Subcutaneous abdominal adipose tissue (tissue), 5 donors: ENCODE data around the gene JAKMIP3.

ENCODE experiments used
- H3K27ac ChIP-seq: one replicate; pipeline ENCODE4 v1.7.0; 2013; ENCODE audit warnings: low read depth, mild to moderate bottlenecking, inconsistent platforms, low read length, moderate library complexity
- H3K27me3 ChIP-seq, 5 donors: one replicate each; pipeline ENCODE4 v1.7.0; 2013; ENCODE audit warnings: low read length in 5 of 5, inconsistent platforms in 1 of 5; ENCODE audit not compliant: control insufficient read depth in 5 of 5, insufficient read depth in 4 of 5
- H3K36me3 ChIP-seq, 5 donors: one replicate each; pipeline ENCODE4 v1.7.0; 2013; ENCODE audit warnings: low read length in 5 of 5; ENCODE audit not compliant: control insufficient read depth in 5 of 5, insufficient read depth in 5 of 5
- H3K4me1 ChIP-seq, 5 donors: one replicate each; pipeline ENCODE4 v1.7.0; 2013; ENCODE audit warnings: low read length in 5 of 5, mild to moderate bottlenecking in 3 of 5, moderate library complexity in 1 of 5; ENCODE audit not compliant: control insufficient read depth in 5 of 5, insufficient read depth in 5 of 5
- H3K4me3 ChIP-seq, 5 donors: one replicate each; pipeline ENCODE4 v1.7.0; 2013; ENCODE audit warnings: low read length in 5 of 5, low read depth in 1 of 5
- H3K9ac ChIP-seq, 5 donors: one replicate each; pipeline ENCODE4 v1.7.0; 2013; ENCODE audit warnings: low read length in 5 of 5, mild to moderate bottlenecking in 4 of 5, moderate library complexity in 3 of 5
- H3K9me3 ChIP-seq, 5 donors: one replicate each; pipeline ENCODE4 v1.7.0; 2013; ENCODE audit warnings: low read length in 5 of 5; ENCODE audit not compliant: control insufficient read depth in 5 of 5
- donor health status: healthy.
- donor health status: healthy.
- donor health status: healthy.
- donor health status: healthy.
- donor health status: healthy.

JAKMIP3 gene

DNA sequence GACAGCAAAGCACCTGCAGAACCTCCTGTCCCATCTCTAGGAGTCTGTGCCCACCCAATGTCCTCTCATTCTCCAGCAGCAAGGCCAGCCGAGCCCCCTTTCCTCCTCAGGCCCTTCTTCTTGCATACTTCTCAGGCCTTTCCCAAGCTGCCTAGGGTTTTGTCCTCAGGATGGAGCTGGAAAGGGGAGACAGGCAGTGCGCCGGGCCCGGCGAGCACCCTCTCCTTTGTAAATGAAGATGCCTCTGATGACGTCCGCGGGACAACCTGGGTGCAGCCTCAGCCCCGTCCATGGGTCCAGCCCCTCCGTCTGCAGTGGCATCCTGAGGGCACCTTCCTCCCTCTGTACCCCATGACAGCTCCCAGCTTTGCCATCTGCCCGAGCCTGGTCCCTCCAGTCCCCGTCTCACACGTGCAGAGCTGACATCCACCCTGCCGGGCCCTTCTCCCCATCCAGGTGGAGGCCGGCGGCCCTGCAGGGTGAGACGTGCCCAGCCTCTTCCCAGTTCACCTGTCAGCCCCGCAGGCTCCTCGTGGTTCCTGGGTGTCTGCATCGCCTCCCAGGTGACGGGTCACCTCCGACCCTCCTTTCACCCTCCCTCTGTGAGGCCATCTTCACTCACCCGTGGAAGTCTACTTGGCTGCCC, 36.4 kb downstream of the JAKMIP3 start:
- peaks cover 0 to 15% (median 4%) of the 10 kb centered on the region in 5 donors for H3K27me3 ChIP-seq
- H3K4me1 ChIP-seq = no peaks in the 10 kb centered on the region
- H3K36me3 ChIP-seq = no peaks in the 10 kb centered on the region
- H3K4me3 ChIP-seq = no peak overlapping the region
- H3K9me3 ChIP-seq = no peaks in the 10 kb centered on the region
- no peak overlapping the region for H3K27ac ChIP-seq
- H3K9ac ChIP-seq = no peak overlapping the region

- H3K4me3 ChIP-seq = no peak overlapping the region
- H3K27ac ChIP-seq = no peak overlapping the region
- no peaks in the 10 kb centered on the region for H3K9me3 ChIP-seq
- no peaks in the 10 kb centered on the region for H3K4me1 ChIP-seq
- no peaks in the 10 kb centered on the region for H3K36me3 ChIP-seq
- no peak overlapping the region for H3K9ac ChIP-seq
- peaks cover 0 to 15% (median 4%) of the 10 kb centered on the region in 5 donors for H3K27me3 ChIP-seq
Measured at GRCh38 chr10:132102717-132103110, 37.0 kb downstream of the JAKMIP3 start.

GRCh38 chr10:132103116-132103910, 37.6 kb downstream of the JAKMIP3 start:
- H3K9me3 ChIP-seq = no peaks in the 10 kb centered on the region
- H3K27ac ChIP-seq = no peak overlapping the region
- no peaks in the 10 kb centered on the region for H3K4me1 ChIP-seq
- H3K27me3 ChIP-seq = peaks cover 0 to 15% (median 4%) of the 10 kb centered on the region in 5 donors
- no peaks in the 10 kb centered on the region for H3K36me3 ChIP-seq
- no peak overlapping the region for H3K9ac ChIP-seq
- H3K4me3 ChIP-seq = no peak overlapping the region

DNA sequence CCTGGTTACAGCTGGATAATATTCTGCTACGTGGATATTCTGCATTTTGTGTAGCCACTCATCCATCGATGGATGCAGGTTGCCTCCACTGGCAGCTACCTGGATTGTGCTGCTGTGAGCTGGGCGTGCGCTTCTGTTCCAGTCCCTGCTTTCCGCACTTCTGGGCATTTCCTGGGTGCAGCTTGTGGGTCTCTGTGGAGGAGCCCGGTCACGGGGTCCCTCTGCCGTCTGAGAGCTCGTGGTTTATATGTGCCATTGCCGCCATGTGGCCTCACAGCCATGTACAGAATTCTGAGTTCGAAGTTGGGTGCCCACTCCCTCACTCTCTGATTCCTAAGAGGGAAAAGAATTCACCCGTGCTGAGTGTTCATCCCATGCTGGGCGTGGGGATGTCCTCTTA, 38.3 kb downstream of the JAKMIP3 start:
- Histone ChIP-seq H3K4me1 (no peaks in the 10 kb centered on the region), H3K9me3 (no peaks in the 10 kb centered on the region), H3K9ac (no peak overlapping the region), H3K4me3 (no peak overlapping the region), H3K27me3 (peaks cover 0 to 12% (median 4%) of the 10 kb centered on the region in 5 donors), H3K36me3 (no peaks in the 10 kb centered on the region), H3K27ac (no peak overlapping the region)

DNA sequence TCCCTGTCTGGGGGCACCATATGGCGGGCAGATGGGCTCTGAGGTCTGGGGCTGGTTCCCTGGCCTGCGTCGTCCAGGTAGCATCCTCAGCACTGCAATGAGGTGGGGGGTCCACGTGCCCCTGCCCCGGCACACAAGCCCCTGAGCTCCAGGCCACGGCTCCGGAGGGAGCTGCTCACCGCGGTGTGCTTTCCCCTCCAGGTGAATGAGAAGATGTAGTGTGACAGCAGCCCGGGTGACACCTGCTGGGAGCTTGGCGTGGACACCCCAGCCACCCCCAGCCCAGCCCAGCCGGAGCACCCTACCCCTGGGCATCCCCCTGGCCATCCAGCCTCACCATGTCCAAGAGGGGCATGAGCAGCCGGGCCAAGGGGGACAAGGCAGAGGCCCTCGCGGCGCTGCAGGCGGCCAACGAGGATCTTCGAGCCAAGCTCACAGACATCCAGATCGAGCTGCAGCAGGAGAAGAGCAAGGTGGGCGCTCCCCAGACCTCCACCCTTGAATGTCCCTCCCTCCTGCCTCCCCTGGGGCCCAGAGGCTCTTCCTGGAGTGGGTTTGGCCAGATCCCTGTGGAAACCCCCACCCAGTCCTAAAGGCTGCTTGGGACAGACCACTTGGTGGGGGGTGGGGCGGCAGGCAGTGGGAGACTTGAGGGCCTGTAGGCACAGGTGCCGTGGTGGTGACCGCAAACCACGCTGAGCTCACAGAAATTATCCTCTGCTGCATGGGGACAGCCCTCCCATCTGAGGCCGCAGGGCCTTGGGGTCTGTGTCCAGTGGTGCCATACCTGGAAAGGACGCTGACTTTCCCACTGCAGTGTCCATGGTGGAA, 38.9 kb downstream of the JAKMIP3 start:
- Histone ChIP-seq H3K4me3 (no peak overlapping the region), H3K27ac (no peak overlapping the region), H3K9me3 (no peaks in the 10 kb centered on the region), H3K36me3 (no peaks in the 10 kb centered on the region), H3K9ac (no peak overlapping the region), H3K4me1 (peaks cover 0 to 5% (median 4%) of the 10 kb centered on the region in 5 donors), H3K27me3 (peaks cover 0 to 8% (median 4%) of the 10 kb centered on the region in 5 donors)

DNA sequence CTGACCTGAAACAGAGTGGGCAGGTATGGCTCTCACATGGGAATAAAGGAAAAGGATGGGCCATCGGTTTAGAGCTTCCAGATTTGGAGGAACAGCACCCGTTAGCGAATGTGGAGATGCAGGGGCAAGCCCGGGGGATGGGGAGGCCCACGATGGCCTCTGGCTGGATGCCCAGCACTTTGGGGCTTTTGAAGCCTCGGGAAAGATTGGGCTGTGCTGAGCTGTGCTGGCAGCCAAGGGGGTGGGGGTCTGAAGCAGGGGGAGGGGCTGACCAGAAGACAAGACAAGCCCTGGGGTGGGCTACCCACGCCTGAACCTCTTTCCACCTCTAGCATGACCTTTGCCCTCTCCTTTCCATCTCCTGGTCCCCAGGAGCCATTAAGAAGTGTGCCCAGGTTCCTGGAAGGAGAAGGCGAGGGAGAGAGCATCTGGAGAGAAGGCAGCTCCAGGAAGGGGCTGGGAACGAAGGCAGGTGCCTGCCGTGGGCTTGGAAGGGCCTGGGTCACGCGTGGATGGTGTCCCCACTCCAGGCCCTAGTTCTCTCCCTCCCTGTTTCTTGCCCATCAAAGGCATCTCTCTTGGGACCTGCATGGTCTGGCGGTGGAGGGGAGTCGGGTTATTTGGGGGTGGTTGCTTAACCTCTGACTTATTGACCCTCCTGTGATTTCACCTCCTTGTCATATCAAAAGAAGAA, 39.7 kb downstream of the JAKMIP3 start:
- no peak overlapping the region for H3K27ac ChIP-seq
- H3K4me1 ChIP-seq = peaks cover 0 to 10% (median 10%) of the 10 kb centered on the region in 5 donors
- no peaks in the 10 kb centered on the region for H3K36me3 ChIP-seq
- H3K9ac ChIP-seq = no peak overlapping the region
- H3K4me3 ChIP-seq = no peak overlapping the region
- no peaks in the 10 kb centered on the region for H3K9me3 ChIP-seq
- peaks cover 0 to 5% (median 3%) of the 10 kb centered on the region in 5 donors for H3K27me3 ChIP-seq

GRCh38 chr10:132106431-132106830, 40.7 kb downstream of the JAKMIP3 start:
- Histone ChIP-seq H3K4me3 (no peak overlapping the region), H3K4me1 (peaks cover 0 to 10% (median 10%) of the 10 kb centered on the region in 5 donors), H3K27ac (no peak overlapping the region), H3K9ac (no peak overlapping the region), H3K27me3 (peaks cover 0 to 2% (median 0%) of the 10 kb centered on the region in 5 donors), H3K9me3 (no peaks in the 10 kb centered on the region), H3K36me3 (no peaks in the 10 kb centered on the region)

DNA sequence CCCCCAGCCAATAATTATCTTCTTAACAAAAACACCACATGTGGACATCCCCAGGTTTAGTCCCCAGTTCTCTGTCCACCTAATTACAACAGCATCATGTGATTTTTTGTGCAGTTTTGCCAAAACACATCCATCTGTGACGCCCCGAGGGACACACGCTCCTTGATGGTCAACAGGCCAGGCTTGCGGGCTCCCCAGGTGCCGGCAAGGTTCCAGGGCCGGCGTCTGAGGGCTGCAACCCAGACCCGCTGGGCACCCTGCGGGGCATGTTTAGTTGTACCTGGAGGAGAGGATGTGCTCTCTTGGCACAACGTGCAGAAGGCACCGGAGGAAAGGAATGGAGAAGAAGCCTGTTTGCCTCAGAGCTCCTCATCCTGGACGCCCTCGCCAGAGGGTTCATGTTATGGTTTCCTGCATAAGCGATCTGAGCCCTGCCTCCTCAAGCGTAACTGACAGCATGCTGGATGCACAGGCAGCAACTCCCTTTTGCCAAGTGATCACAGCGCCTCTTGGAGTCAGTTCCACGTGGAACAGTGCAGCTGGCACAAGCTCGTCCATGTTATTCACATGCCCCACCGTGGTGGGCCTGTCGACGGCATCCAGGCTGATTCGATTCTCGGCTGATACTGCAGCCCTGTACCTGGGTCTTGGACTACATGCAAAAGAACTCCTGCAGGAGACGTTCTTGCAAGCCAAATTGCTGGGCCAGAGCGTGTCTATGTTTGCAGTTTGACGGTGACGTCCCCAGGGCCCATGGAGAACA, 41.6 kb downstream of the JAKMIP3 start:
- Histone ChIP-seq H3K27ac (no peak overlapping the region), H3K4me3 (no peak overlapping the region), H3K27me3 (no peaks in the 10 kb centered on the region), H3K9ac (no peak overlapping the region), H3K9me3 (no peaks in the 10 kb centered on the region), H3K4me1 (peaks cover 0 to 10% (median 10%) of the 10 kb centered on the region in 5 donors), H3K36me3 (no peaks in the 10 kb centered on the region)
